ENCODE results near the gene AP4S1.
"Not testable (repeated sequence)": the region's sequence is repeated elsewhere in the genome, so short reads cannot be mapped to it uniquely, and the experiment has no call there.

The AP4S1 gene

DNA sequence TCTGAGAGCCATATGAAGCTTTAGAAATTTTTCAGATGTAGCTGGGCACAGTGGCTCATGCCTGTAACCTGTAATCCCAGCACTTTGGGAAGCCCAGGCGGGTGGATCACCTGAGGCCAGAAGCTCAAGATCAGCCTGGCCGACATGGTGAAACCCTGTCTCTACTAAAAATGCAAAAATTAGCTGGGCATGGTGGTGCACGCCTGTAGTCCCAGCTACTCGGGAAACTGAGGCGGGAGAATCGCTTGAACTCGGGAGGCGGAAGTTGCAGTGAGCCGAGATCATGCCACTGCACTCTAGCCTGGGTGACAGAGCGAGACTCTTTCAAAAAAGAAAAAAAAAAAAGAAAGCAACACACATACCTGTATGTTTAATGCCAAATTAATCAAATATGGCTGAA, 17.4 kb downstream of the AP4S1 start:
- not testable (repeated sequence) for DNase-seq (ENCODE audit: low read depth)

- no peak for DNase-seq (ENCODE audit: low read depth)
These were observed 17.9 kb downstream of the AP4S1 start for GRCh38 chr14:31043379-31043778.

DNA sequence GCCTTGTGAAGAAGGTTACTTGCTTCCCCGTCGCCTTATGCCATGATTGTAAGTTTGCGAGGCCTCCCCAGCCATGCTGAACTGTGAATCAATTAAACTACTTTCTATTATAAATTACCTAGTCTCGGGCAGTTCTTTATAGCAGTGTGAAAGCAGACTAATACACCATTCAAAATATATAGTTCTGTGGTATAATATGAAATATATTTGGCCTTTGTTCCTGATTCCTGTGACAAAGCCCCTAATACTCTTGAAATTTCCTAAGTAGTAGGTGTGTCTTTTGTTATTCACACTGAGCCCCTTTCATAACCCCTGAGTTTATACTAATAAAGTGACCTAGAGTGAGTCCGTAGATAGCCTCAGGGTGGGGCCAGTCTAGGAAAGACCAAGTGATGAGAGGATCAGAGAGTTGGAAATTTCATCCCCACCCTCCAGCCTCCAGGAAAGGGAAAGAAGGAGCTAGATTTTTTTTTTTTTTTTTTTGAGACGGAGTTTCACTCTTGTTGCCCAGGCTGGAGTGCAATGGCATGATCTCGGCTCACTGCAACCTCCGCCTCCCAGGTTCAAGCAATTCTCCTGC, 20.1 kb downstream of the AP4S1 start:
- no peak for DNase-seq (ENCODE audit: low read depth)

DNA sequence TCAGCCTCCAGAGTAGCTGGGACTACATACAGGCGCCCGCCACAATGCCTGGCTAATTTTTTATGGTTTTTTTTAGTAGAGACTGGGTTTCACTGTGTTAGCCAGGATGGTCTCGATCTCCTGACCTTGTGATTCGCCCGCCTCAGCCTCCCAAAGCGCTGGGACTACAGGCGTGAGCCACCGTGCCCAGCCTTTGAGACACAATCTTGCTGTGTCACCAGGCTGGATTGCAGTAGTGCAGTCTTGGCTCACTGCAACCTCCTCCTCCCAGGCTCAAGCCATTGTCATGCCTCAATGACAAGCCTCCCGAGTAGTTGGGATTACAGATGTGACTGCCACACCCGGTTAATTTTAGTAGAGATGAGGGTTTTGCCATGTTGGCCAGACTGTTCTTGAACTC, 22.1 kb downstream of the AP4S1 start:
- no peak for DNase-seq (ENCODE audit: low read depth)

GRCh38 chr14:31051023-31051422, 25.6 kb downstream of the AP4S1 start:
- no peak for DNase-seq (ENCODE audit: low read depth)

GRCh38 chr14:31051511-31051910, 26.1 kb downstream of the AP4S1 start:
- no peak for DNase-seq (ENCODE audit: low read depth)

- DNase-seq (ENCODE audit: low read depth): not testable (repeated sequence)
These were observed 27.6 kb downstream of the AP4S1 start for GRCh38 chr14:31052905-31053586.

GRCh38 chr14:31057035-31057434, 31.6 kb downstream of the AP4S1 start:
- DNase-seq (ENCODE audit: low read depth): no peak

- no peak for DNase-seq (ENCODE audit: low read depth)
These were observed 32.4 kb downstream of the AP4S1 start for GRCh38 chr14:31057701-31058364.

- DNase-seq (ENCODE audit: low read depth): no peak
These were observed 33.9 kb downstream of the AP4S1 start for GRCh38 chr14:31059152-31059924.

- DNase-seq (ENCODE audit: low read depth): no peak
These were observed 34.9 kb downstream of the AP4S1 start for GRCh38 chr14:31060253-31060875.

- not testable (repeated sequence) for DNase-seq (ENCODE audit: low read depth)
These were observed 37.5 kb downstream of the AP4S1 start for GRCh38 chr14:31062908-31063307.

- DNase-seq (ENCODE audit: low read depth): no peak
These were observed 42.8 kb downstream of the AP4S1 start for GRCh38 chr14:31068235-31068634.

DNA sequence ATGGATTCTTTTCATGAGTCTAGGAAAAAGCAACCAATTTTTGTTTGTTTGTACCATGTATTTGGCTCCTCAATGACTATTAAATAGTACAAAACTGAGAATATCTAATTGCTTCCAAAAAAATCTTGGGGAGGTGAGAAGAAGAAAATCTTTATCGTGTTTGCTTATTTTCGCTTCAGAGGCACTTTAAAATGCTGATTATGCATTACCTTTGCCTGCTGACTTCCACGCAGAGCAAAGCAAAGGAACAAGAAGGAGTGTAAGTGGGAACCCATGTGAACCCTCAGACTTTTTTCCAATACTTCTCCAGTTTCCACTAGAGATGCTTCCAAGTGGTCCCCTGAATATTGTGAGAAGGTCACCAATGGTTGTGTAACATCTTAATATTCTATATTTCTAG, 43.9 kb downstream of the AP4S1 start:
- no peak for DNase-seq (ENCODE audit: low read depth)

GRCh38 chr14:31070431-31070830, 45.0 kb downstream of the AP4S1 start:
- DNase-seq (ENCODE audit: low read depth): no peak

- no peak for DNase-seq (ENCODE audit: low read depth)
These were observed 45.7 kb downstream of the AP4S1 start for GRCh38 chr14:31071151-31071550.

DNA sequence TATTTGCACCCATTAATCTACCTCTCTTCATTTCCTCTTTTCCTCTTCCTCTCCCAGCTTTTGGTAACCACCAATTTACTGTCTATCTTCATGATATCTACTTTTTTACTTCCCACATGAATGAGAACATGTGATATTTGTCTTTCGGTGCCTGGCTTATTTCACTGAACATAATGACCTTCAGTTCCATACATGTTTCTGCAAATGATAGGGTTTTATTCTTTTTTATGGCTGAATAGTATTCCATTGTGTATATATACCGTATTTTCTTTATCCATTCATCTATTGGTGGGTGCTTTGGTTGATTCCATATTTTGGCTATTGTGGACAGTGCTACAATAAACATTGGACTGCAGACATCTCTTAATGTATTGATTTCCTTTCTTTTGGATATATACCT, 49.7 kb downstream of the AP4S1 start:
- DNase-seq (ENCODE audit: low read depth): no peak

DNA sequence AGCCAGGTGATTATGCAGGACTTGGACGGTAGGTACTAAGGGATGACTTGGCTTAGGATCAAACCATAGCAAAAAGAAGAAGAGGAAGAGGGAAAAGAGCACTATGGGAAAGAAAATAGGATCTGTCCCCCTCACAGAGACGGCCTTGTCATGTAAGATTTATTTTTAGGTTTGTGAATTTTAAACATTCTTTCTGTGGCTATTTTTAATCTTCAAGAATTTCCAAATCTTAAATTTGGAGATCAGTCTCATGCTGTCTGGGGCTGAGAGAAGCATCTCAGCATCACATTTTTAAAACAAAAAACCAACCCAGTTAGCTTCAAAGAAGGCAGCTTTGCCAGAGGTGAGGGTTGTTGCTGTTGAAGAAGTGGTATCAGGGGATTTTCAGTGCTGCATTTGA, 53.3 kb downstream of the AP4S1 start:
- no peak for DNase-seq (ENCODE audit: low read depth)

GRCh38 chr14:31080056-31080455, 54.6 kb downstream of the AP4S1 start:
- no peak for DNase-seq (ENCODE audit: low read depth)

GRCh38 chr14:31080484-31080883, 55.0 kb downstream of the AP4S1 start:
- DNase-seq (ENCODE audit: low read depth): no peak

DNA sequence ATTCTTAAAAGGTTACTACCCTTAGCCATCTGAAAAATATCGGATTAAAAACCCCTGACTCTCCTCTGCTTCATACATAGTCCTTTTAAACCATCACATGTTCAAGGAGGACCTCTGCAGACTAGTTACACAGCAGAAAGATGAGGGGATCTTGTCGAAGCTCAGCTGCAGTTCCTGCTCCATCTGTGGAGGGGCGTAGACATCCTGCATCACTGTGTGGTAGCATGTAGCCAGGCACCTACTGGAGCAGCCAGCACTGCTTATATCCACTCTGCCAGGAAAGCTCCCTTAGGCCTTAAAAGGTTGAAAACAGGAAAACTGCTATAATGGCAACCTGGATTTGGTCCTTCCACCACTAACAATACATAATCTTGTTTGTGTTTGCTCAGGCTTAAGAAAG, 58.3 kb downstream of the AP4S1 start:
- no peak for DNase-seq (ENCODE audit: low read depth)

- no peak for DNase-seq (ENCODE audit: low read depth)
These were observed 58.9 kb downstream of the AP4S1 start for GRCh38 chr14:31084385-31084784.
